GM20000 (cell line): Measurements from ENCODE around the gene NFE2L1.

Experiments used
- DNase-seq: peaks from one replicate; pipeline ENCODE4 v3.0.0; 2012; ENCODE audit warnings: low spot score
- TF ChIP-seq, protein P1 (sequence below): IDR thresholded peaks from 2 replicates; pipeline ENCODE4 v1.5.1; 2012; ENCODE audit warnings: mild to moderate bottlenecking, control low read depth; ENCODE audit errors: extremely low read depth, missing control alignments

NFE2L1 gene

DNA sequence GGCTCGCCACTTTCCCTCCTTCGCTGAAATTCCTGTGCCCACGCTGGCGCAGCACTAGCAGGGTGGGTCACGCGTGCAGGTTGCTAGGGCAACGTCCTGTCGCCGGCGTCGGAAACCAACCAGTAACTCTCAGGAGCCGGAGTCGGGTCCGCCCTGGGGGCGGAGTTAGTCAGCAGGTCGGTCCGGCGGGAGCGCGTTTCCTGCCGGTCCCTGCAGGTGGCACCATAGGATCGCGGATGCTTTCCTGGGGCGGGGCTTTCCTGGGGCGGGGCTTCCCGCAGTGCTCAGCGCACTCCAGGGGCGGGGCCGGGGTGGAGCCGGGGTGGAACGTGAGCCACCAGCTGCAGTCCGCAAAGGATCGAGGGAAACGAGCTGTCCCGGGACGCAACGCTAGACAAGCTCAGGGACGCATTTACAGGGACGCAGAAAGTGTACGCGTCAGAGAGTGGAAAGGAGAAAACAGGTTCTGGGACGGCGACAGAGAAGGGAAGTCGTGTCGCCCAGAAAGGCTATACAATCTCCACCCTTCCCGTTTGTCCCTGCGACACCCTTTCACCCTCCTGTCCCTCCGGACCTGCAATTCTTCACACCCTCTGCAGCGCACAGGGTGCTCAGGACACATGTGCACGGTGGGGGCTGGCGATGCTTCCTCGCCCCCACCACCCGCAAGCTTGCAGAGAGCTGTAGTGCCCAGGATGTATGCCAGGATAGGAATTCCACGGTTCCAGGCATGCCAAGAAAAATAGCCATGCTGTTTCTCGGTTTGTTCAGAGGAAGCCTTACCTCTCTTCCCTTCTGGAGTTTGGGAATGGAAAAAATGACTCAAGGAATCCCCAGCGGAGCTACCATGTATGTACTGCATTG lies 22.9 kb upstream of the NFE2L1 start:
- DNase-seq, result peak; percentile 97
- TF ChIP-seq, protein P1, sequence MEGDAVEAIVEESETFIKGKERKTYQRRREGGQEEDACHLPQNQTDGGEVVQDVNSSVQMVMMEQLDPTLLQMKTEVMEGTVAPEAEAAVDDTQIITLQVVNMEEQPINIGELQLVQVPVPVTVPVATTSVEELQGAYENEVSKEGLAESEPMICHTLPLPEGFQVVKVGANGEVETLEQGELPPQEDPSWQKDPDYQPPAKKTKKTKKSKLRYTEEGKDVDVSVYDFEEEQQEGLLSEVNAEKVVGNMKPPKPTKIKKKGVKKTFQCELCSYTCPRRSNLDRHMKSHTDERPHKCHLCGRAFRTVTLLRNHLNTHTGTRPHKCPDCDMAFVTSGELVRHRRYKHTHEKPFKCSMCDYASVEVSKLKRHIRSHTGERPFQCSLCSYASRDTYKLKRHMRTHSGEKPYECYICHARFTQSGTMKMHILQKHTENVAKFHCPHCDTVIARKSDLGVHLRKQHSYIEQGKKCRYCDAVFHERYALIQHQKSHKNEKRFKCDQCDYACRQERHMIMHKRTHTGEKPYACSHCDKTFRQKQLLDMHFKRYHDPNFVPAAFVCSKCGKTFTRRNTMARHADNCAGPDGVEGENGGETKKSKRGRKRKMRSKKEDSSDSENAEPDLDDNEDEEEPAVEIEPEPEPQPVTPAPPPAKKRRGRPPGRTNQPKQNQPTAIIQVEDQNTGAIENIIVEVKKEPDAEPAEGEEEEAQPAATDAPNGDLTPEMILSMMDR, result peak; percentile 84

DNA sequence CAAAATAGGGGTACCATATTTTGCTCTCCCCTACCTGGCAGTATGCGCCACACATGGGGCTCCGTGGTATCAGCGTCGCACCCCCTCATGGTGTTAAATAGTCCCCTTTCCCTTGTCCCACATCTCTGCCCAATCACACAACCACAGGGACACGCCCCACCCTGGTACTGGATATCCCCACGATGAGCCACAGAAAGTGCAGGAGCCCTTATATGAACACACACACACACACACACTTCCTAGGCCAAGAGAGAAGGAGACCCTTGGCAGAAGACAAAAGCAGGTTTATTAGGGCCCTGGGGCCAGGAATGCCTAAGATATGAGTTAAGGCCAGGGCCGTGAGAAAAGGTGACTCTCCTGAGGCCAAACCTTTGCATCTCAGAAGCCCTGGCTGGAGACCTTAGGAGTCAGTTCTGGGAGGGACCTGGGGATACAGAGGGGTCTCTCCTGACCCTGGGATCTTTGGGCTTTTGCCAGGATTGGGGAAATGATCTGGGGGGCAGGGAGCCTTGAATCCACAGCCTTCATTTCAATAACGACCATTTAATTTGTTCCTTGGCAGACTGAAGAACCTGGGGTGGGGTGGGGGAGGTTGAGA lies 22.2 kb upstream of the NFE2L1 start:
- TF ChIP-seq, protein P1, result no peak

DNA sequence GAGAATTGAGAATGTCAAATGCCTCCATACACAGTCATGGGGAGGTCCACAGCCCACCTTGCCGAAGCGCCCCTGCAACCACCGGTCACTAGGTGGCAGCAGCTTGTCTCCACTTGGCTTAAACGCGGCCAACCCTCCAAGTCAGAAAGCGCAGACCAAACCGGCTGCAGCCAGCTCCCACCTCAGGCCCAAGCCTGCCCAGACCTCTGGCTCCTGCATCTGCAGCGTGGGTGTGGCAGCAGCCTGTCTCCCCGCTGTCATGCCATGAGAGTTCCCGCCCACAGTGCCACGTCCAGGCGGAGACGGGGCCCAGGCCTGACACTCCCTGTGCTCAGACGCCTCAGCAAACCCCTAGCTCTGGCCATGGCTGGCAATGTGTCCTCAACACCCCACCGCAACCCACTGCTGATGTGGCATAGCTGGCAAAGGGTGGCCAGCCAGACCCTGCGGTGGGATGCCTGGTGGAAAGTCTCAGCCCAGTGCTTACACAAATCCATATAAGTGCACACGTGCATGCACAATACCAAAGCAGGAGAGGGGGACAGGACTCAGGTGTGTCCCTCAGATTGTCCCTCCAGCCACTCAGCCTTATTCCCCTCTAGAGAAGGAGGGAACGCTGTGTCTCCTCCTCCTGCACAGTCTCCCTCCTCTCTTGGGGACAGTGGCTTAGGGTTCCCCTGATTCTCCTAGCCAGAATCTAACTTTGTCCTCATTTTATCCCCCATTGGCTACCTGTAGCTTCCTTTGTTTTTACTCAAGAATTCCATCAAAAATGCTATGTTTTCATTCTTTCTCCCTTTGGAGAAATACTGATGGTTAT lies 21.4 kb upstream of the NFE2L1 start:
- TF ChIP-seq, protein P1, result peak; percentile 82
- peak; percentile 86 for DNase-seq

More for the DNA sequence above, 22.2 kb upstream of the NFE2L1 start:
- no peak for DNase-seq

DNA sequence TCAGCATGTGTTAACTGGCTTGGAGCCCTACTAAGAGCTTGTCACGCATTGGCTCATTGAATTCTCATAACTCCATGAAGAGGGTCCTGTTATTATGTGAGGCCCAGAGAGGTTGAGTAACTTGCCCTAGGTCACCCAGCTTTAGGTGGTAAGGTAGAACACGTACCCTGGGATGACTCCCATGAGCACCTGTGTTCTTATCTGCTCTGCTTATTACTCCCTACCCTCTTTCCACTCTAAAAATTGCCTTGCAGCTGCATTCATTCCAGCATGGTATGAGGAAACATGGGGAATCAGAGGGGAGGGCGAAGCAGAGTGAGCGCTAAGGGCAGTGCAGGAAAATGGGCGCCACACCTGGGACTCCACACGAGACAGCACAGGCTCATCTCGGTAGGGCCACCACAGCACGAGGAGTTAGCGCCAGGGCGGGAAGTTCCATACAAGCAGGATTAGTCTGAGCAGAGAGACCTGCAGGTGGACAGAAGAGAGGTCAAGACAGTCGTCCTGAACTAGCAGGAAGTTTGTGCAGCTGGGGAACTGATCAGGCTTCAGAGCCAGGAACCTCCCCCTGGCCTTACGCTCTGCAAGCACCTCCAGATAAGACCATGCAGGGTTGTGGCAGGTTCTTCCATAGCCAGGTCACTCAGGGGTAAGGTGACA lies 20.7 kb upstream of the NFE2L1 start:
- TF ChIP-seq, protein P1, result no peak
- DNase-seq, result no peak

DNA sequence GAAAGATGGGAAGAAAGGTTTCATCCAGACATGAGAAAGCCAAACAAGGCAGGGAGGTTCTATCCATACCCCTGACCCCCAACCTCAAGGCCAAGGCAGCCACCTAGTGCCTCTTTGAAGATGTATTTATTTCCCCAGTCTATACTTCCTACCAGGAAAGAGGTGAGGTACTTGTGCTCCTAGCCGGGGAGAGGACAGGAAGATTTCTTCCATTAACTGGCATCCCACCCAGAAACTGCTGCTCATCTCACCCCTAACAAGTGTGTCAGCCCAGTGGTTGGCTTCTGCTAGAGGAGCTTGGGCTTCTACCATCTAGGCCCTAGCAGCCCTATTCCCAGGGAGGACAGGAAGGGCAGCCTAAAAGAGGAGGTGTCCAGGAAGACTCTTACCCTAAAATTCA lies 19.4 kb upstream of the NFE2L1 start:
- TF ChIP-seq, protein P1, result no peak
- DNase-seq, result no peak

DNA sequence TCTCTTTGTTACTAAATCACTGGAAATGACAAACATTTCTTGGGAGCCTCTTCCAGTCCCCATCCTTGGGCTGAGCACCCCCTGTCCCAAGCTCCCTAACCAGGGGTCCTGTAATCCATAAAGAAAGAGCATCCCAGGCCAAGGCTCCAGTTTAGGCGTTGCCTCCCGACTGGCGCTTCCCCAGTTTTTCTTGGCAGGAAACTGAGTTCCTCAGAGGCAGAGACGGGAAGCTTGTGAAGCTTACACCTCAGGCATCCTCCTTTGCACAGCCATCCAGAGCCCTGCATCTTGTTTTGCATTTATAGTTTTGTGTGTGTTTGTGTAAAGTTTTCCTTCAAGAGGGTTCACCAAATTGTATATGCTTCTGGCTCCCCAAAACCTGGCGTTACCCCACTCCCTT lies 17.6 kb upstream of the NFE2L1 start:
- TF ChIP-seq, protein P1, result no peak

More for the DNA sequence above, 17.6 kb upstream of the NFE2L1 start:
- no peak for DNase-seq
